ENCODE measurements around the gene ZNF699.
"Not testable (repeated sequence)": the region's sequence is repeated elsewhere in the genome, so short reads cannot be mapped to it uniquely, and the experiment has no call there.

DNA sequence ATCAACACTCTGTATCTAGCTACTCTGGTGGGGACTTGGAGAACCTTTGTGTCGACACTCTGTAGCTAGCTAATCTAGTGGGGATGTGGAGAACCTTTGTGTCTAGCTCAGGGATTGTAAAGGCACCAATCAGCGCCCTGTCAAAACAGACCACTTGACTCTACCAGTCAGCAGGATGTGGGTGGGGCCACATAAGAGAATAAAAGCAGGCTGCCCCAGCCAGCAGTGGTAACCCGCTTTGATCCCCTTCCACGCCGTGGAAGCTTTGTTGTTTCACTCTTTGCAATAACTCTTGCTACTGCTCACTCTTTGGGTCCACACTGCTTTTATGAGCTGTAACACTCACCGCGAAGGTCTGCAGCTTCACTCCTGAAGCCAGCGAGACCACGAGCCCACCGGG, 12.6 kb upstream of the ZNF699 start:
- TF ChIP-seq CBFB, CREB1 (IDR thresholded peaks at IDR 0.05; ENCODE audit: low read depth): not testable (repeated sequence)
